ENCODE data around the gene TMEM94. TPM values are rescaled to one million over a fixed set of nuclear protein-coding genes. Genes with fewer than 3 reads are reported as not detected.
A peak's percentile ranks its signal among the peaks of the same experiment; 100 is the strongest.

The TMEM94 gene
- total and polyA plus RNA-seq, 2 of the 8 experiments (the other 6 are each of a cell fraction or from before 2014, with no cell fraction given): 54.8 to 69.9 TPM

DNA sequence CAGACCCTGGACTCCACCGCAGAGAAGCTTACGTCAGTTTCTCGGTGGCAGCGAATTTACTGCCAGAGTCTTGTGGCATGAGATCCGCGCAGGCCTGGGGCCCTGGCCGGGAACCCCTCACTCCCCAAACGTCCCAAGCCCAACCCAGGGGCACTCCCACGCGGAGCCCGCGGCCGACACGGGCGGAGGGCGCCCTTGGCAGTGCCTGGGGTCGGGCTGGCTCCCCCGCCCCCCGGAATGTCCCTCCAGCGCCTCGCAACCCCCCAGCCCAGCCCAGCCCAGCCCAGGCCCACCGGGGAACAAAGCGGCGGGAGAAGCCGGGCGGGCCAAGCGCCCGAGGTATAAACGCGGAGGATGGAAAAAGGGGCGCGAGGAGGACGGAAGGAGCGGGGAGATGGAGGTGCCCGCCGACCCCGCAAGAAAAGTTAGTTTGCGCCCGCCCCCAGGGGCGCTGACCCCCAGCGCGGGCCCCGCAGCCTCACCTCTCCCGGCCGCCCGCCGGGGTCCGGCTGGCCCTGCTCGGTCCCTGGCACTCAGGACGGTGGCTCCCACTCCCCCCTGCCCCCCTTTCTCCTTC lies 58.6 kb downstream of the TMEM94 start:
- ChIA-PET CTCF (ENCODE audit: partially characterized antibody) (interaction anchor here (1.1 to 3.9 kb wide), 3 partner anchors 11 to 110 kb away, joined by 3 to 31 read pairs (median 3); no protein-coding TSS in a partner anchor), POLR2A (ENCODE audit: partially characterized antibody) (interaction anchor here (0.8 to 4.5 kb wide), 6 partner anchors 10 to 30 kb away, joined by 3 to 35 read pairs (median 4); no protein-coding TSS in a partner anchor)
- Histone ChIP-seq H2AK5ac (ENCODE audit: low read depth, low read length) (no peak overlapping the region), H3K23me2 (ENCODE audit: low read depth, low read length) (peaks cover 18% of the 10 kb centered on the region), H4K20me1 (replicated peaks in 1 of 2; ENCODE audit: control insufficient read depth in 1 of 2, insufficient read depth in 2 of 2, low read length in 2 of 2) (peaks cover 2 to 33% of the 10 kb centered on the region in 2 experiments), H4K5ac (ENCODE audit: insufficient read length, low read depth, low read length) (peak overlapping the region; percentile 30), H2BK12ac (ENCODE audit: low read depth, low read length) (0 out of 2 replicates have a peak overlapping the region, but pooled peaks have one; percentile 68), H3K4ac (replicated peaks; ENCODE audit: insufficient read length, low read depth, low read length) (peak overlapping the region; percentile 78), H2BK20ac (ENCODE audit: low read length) (no peak overlapping the region), H4K91ac (replicated peaks; ENCODE audit: insufficient read length, low read length) (no peak overlapping the region), H3K79me1 (ENCODE audit: low read depth, low read length) (peaks cover 3% of the 10 kb centered on the region), H3K9ac (replicated peaks in 1 of 4; ENCODE audit: extremely low read depth in 1 of 4, low read depth in 3 of 4, low read length in 3 of 4) (peak overlapping the region; percentile 45 to 77 (median 70)), H3K4me2 (ENCODE audit: insufficient read depth in 1 of 2, low read depth in 2 of 2, low read length in 2 of 2) (peak overlapping the region; percentile 86 to 95), H3K23ac (ENCODE audit: insufficient read length) (no peak overlapping the region), H3K27ac (ENCODE audit: low read depth, low read length) (peak overlapping the region; percentile 59), H2BK15ac (ENCODE audit: low read length) (no peak overlapping the region), H3K79me2 (ENCODE audit: control insufficient read depth in 1 of 2, insufficient read depth in 2 of 2, low read length in 2 of 2) (peaks cover 0 to 16% of the 10 kb centered on the region in 2 experiments; a peak in 1 of 4 replicates), H3K4me3 (ENCODE audit: extremely low read depth in 1 of 4, insufficient read depth in 2 of 4, low read depth in 3 of 4, low read length in 4 of 4) (peak overlapping the region; percentile 72 to 92 (median 82)), H3K36me3 (ENCODE audit: control insufficient read depth in 2 of 4, insufficient read depth in 4 of 4, low read length in 3 of 4) (peaks cover 0 to 10% (median 4%) of the 10 kb centered on the region in 4 experiments; a peak in 3 of 8 replicates), H3K4me1 (replicated peaks in 1 of 4; ENCODE audit: control insufficient read depth in 3 of 4, insufficient read depth in 4 of 4, low read length in 3 of 4) (peaks cover 0 to 14% (median 8%) of the 10 kb centered on the region in 4 experiments; a peak in 6 of 7 replicates), H3K18ac (ENCODE audit: extremely low read depth, low read length) (no peak overlapping the region; the same call in 1 of the 2 replicates), H3K9me3 (ENCODE audit: insufficient read depth in 2 of 2, low read depth in 1 of 2, low read length in 1 of 2) (no peaks in the 10 kb centered on the region), H2AFZ (ENCODE audit: low read length) (no peak overlapping the region), H2BK5ac (ENCODE audit: low read depth, low read length) (peak overlapping the region; percentile 52; the same call in 1 of the 2 replicates), H4K8ac (ENCODE audit: extremely low read depth, insufficient read depth, low read length) (peak overlapping the region; percentile 4; the same call in 1 of the 2 replicates), H3K27me3 (replicated peaks in 1 of 4; ENCODE audit: control insufficient read depth in 3 of 4, extremely low read depth in 1 of 4, insufficient read depth in 3 of 4, low read length in 3 of 4) (no peaks in the 10 kb centered on the region), H2BK120ac (replicated peaks; ENCODE audit: low read depth, low read length) (no peak overlapping the region), H3K14ac (ENCODE audit: insufficient read length) (no peak overlapping the region), H3K56ac (replicated peaks; ENCODE audit: insufficient read length, low read depth, low read length) (peak overlapping the region; percentile 42)
- peak in 1 of 2 experiments; percentile 64 for DNase-seq (ENCODE audit: low read depth in 1 of 2, low spot score in 2 of 2)
- WGBS, 2 experiments (ENCODE audit: extremely low coverage in 1 of 2, insufficient coverage in 1 of 2, insufficient read length in 1 of 2, insufficient replicate concordance in 2 of 2, low coverage in 1 of 2, low lambda C conversion rate in 2 of 2, missing lambda C conversion rate in 1 of 2): 3% methylated on average over 24 of the region's 50 CpGs; no CpG with 5 or more reads in 1 of the 2 experiments
- no peak for FAIRE-seq
- TF ChIP-seq JUN (IDR thresholded peaks at IDR 0.05; ENCODE audit: low read depth, low read length) (no peak), BACH1 (IDR thresholded peaks at IDR 0.05; ENCODE audit: low read length) (no peak), SP1 (IDR thresholded peaks at IDR 0.05; ENCODE audit: low read depth, low read length) (no peak), MAFK (IDR thresholded peaks at IDR 0.05; ENCODE audit: low read depth, low read length) (no peak), ASH2L (IDR thresholded peaks at IDR 0.05; ENCODE audit: low read length) (no peak), GTF2F1 (IDR thresholded peaks at IDR 0.05; ENCODE audit: borderline replicate concordance, low read depth, low read length) (no peak), TEAD4 (IDR thresholded peaks at IDR 0.05; ENCODE audit: low read depth, low read length) (peak; percentile 84), TCF12 (IDR thresholded peaks at IDR 0.05; ENCODE audit: low read depth, low read length) (no peak), TAF1 (IDR thresholded peaks at IDR 0.05; ENCODE audit: low read depth, low read length) (0 out of 2 replicates have a peak, but pooled peaks have one; percentile 16), EGR1 (IDR thresholded peaks at IDR 0.05; ENCODE audit: borderline replicate concordance, low read depth, low read length) (no peak), KDM4A (IDR thresholded peaks at IDR 0.05; ENCODE audit: low read depth, low read length, severe bottlenecking) (peak; percentile 67), RNF2 (IDR thresholded peaks at IDR 0.05; ENCODE audit: borderline replicate concordance, low read depth, low read length, missing control alignments, poor library complexity, severe bottlenecking) (no peak)

All from H1 (cell line).